Measurements from ENCODE around the gene GCN1.
"Not testable (repeated sequence)": the region's sequence is repeated elsewhere in the genome, so short reads cannot be mapped to it uniquely, and the experiment has no call there.

Gene GCN1

DNA sequence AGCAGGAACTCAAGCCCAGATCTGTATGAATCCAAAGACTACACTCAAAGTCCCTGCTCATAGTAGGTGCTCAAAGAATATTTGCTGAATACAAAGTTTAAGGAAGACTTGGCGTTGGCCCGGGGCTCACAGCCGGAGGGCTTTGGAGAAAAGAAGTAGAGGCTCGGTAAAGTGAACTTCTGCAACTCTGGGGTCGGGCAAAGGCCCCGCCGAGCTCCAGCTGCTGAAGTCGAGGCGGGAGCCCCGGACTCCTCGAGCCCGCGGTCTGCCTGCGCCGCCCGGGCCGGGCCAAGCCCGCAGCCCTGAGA lies 335 bp downstream of the GCN1 start:
- POLR2A ChIA-PET: interaction anchor here (0.6 kb wide), 1 partner anchor 33 kb away, joined by 3 read pairs; no protein-coding TSS in a partner anchor
- DNase-seq (ENCODE audit: low read depth, low spot score): no peak

DNA sequence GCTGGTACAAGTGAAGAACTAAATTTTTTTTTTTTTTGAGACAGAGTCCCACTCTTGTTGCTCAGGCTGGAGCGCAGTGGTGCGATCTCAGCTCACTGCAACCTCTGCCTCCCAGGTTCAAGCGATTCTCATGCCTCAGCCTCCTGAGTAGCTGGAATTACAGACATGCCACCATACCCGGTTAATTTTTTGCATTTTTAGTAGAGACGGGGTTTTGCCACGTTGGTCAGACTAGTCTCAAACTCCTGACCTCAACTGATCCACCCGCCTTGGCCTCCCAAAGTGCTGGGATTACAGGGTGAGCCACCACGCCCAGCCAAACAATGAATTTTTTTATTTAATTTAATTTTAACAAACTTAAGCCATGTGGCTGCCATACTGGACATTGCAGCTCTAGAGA lies 1.2 kb downstream of the GCN1 start:
- CTCF ChIA-PET: interaction anchor here (0.9 kb wide), 1 partner anchor 73 kb away, joined by 3 read pairs; no protein-coding TSS in a partner anchor
- peak overlapping the region; percentile 84 for H3K4me3 ChIP-seq (ENCODE audit: low read depth, low read length)
- POLR2A ChIA-PET; DNase-seq (ENCODE audit: low read depth, low spot score): not testable (repeated sequence)

More for the DNA sequence above, 335 bp downstream of the GCN1 start:
- CTCF ChIA-PET: no interaction called here
- H3K4me3 ChIP-seq (ENCODE audit: low read depth, low read length): peak overlapping the region; percentile 84
- TF ChIP-seq, protein P1, sequence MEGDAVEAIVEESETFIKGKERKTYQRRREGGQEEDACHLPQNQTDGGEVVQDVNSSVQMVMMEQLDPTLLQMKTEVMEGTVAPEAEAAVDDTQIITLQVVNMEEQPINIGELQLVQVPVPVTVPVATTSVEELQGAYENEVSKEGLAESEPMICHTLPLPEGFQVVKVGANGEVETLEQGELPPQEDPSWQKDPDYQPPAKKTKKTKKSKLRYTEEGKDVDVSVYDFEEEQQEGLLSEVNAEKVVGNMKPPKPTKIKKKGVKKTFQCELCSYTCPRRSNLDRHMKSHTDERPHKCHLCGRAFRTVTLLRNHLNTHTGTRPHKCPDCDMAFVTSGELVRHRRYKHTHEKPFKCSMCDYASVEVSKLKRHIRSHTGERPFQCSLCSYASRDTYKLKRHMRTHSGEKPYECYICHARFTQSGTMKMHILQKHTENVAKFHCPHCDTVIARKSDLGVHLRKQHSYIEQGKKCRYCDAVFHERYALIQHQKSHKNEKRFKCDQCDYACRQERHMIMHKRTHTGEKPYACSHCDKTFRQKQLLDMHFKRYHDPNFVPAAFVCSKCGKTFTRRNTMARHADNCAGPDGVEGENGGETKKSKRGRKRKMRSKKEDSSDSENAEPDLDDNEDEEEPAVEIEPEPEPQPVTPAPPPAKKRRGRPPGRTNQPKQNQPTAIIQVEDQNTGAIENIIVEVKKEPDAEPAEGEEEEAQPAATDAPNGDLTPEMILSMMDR (IDR thresholded peaks at IDR 0.05; ENCODE audit: insufficient read depth, low read length, missing control alignments): no peak

DNA sequence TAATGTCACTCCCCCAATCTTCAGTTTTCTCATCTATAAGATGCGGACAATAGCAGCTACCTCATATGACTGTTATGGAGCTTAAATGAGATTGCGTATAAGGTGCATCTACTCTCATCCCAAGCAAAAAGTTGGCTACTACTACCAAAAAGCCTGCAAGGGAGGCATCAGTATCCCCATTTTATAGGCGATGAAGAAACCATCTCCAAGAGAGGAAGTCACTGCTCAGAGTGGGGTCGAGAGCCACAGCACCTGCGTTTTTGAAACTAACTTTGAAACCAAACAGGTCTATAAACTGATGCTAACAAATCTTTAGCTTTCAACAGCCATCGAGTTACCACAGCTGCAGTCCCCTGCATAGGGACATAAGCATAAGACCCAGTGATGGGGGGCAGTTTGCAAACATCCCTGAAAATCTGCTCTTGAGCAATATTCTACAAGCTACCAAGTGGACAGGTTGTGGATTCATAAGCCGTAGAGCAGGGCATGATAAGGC lies 3.5 kb downstream of the GCN1 start:
- ChIA-PET POLR2A (interaction anchor here (1.3 kb wide), 1 partner anchor 10 kb away, joined by 6 read pairs; the partner anchor contains the start of gene RPLP0), CTCF (interaction anchor here (1.0 to 1.8 kb wide), 3 partner anchors 11 to 67 kb away, joined by 3 to 10 read pairs (median 5); partner anchors contain the start of gene RPLP0)
- DNase-seq (ENCODE audit: low read depth, low spot score): no peak
- no peak overlapping the region for H3K4me3 ChIP-seq (ENCODE audit: low read depth, low read length)
- TF ChIP-seq, protein P1 (IDR thresholded peaks at IDR 0.05; ENCODE audit: insufficient read depth, low read length, missing control alignments): no peak

DNA sequence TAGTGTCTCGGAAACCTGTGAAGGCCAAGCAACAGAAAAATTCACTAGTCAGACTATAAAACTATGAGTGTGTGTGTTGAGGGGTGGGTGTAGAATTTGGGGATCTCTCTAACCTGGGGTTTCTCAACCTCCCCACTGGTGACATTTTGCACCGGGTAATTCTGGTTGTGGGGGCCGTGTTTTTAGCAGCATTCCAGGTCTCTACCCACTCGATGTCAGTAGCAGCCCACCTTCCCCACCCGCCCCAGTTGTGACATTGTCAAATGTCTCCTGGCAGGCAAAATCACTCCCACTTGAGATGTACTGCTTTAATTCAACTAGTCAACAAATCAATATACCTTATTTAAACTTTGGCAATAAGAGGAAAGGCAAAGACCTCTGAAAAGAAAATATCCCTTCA lies 4.1 kb downstream of the GCN1 start:
- CTCF ChIA-PET: no interaction called here
- DNase-seq (ENCODE audit: low read depth, low spot score): no peak
- POLR2A ChIA-PET: interaction anchor here (1.0 to 1.3 kb wide), 2 partner anchors 11 kb away, joined by 3 to 6 read pairs; partner anchors contain the start of gene RPLP0
- TF ChIP-seq, protein P1 (IDR thresholded peaks at IDR 0.05; ENCODE audit: insufficient read depth, low read length, missing control alignments): no peak
- no peak overlapping the region for H3K4me3 ChIP-seq (ENCODE audit: low read depth, low read length)

DNA sequence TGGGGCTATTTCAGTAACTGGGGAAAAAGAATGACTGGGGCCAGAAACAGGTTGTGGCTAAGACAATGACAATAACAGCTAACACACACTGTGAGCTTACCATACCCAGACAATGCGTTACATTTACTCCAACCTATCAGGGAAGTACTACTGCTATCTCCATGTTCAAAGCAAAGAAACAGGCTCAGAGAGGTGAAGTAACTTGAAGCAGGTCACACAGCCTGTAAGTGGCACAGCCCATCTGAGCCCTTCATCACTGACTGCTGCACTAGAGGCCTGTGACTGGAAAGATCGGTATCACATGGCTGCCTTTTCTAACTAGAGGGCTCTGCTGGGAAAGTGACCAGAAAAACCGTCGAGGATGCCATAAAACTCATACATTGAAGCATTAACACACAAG lies 7.9 kb downstream of the GCN1 start:
- no peak for DNase-seq (ENCODE audit: low read depth, low spot score)
- H3K4me3 ChIP-seq (ENCODE audit: low read depth, low read length): no peak overlapping the region
- ChIA-PET POLR2A (interaction anchor here (0.6 kb wide), 1 partner anchor 11 kb away, joined by 3 read pairs; no protein-coding TSS in a partner anchor), CTCF (no interaction called here)
- TF ChIP-seq, protein P1 (IDR thresholded peaks at IDR 0.05; ENCODE audit: insufficient read depth, low read length, missing control alignments): no peak

DNA sequence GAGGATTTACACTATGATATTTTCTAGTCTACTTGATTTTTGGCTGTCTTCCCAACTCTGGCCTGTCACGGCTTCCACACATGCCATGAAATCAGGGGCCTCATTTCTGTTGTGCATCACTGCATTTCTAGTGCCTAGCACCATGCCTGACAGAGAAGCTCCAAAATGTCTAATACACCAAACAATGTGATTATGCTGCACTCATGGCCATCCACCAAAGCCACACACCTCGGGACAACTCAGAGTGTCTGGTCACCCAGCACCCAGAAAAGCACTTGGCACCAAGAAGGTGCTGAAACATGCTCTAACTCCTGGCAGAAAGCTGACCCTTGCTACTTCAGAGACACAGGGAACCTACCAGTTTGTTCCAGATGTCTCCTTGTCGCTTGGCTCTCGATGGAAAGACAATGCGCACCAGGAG lies 11.3 kb downstream of the GCN1 start:
- CTCF ChIA-PET: interaction anchor here (1.1 to 1.2 kb wide), 2 partner anchors 18 to 83 kb away, joined by 3 read pairs; partner anchors contain the start of gene RPLP0
- POLR2A ChIA-PET: interaction anchor here (0.9 to 1.9 kb wide), 2 partner anchors 17 to 18 kb away, joined by 3 to 9 read pairs; partner anchors contain the start of gene RPLP0
- TF ChIP-seq, protein P1 (IDR thresholded peaks at IDR 0.05; ENCODE audit: insufficient read depth, low read length, missing control alignments): no peak
- DNase-seq (ENCODE audit: low read depth, low spot score): no peak
- no peak overlapping the region for H3K4me3 ChIP-seq (ENCODE audit: low read depth, low read length)
